T-helper 2 cell (primary cell): ENCODE data around the gene PRR5.

Source experiments
- DNase-seq, 5 experiments: peaks; one replicate each; pipeline versions ENCODE4 v3.0.0 to v3.0.0-alpha.2; 2012 to 2022

The PRR5 gene

GRCh38 chr22:44718418-44718817, 16.4 kb downstream of the PRR5 start:
- DNase-seq = peak in 1 of 5 experiments; percentile 69

GRCh38 chr22:44719586-44720368, 17.8 kb downstream of the PRR5 start:
- no peak for DNase-seq

- DNase-seq = no peak
These were observed 19.2 kb downstream of the PRR5 start for GRCh38 chr22:44721213-44721612.

GRCh38 chr22:44722611-44723010, 20.6 kb downstream of the PRR5 start:
- no peak for DNase-seq

GRCh38 chr22:44723801-44724200, 21.8 kb downstream of the PRR5 start:
- DNase-seq = peak in 1 of 5 experiments; percentile 32

GRCh38 chr22:44724416-44724815, 22.4 kb downstream of the PRR5 start:
- DNase-seq = no peak

- no peak for DNase-seq
These were observed 22.9 kb downstream of the PRR5 start for GRCh38 chr22:44724859-44725258.

GRCh38 chr22:44726439-44726838, 24.4 kb downstream of the PRR5 start:
- no peak for DNase-seq

GRCh38 chr22:44727148-44727547, 25.1 kb downstream of the PRR5 start:
- no peak for DNase-seq

GRCh38 chr22:44727709-44728108, 25.7 kb downstream of the PRR5 start:
- no peak for DNase-seq

GRCh38 chr22:44728761-44729324, 26.8 kb downstream of the PRR5 start:
- DNase-seq = no peak

GRCh38 chr22:44729391-44730021, 27.5 kb downstream of the PRR5 start:
- peak in 1 of 5 experiments; percentile 16 for DNase-seq

GRCh38 chr22:44730022-44730393, 28.0 kb downstream of the PRR5 start:
- no peak for DNase-seq

GRCh38 chr22:44730490-44731356, 28.7 kb downstream of the PRR5 start:
- no peak for DNase-seq

GRCh38 chr22:44731357-44731970, 29.5 kb downstream of the PRR5 start:
- DNase-seq = no peak

- DNase-seq = no peak
These were observed 30.1 kb downstream of the PRR5 start for GRCh38 chr22:44732017-44732561.

GRCh38 chr22:44732661-44733060, 30.7 kb downstream of the PRR5 start:
- no peak for DNase-seq

- DNase-seq = no peak
These were observed 31.6 kb downstream of the PRR5 start for GRCh38 chr22:44733426-44734106.

- DNase-seq = no peak
These were observed 32.3 kb downstream of the PRR5 start for GRCh38 chr22:44734278-44734677.

GRCh38 chr22:44734801-44735517, 33.0 kb downstream of the PRR5 start:
- no peak for DNase-seq
